ENCODE measurements around the gene CCDC9B.

CCDC9B gene

DNA sequence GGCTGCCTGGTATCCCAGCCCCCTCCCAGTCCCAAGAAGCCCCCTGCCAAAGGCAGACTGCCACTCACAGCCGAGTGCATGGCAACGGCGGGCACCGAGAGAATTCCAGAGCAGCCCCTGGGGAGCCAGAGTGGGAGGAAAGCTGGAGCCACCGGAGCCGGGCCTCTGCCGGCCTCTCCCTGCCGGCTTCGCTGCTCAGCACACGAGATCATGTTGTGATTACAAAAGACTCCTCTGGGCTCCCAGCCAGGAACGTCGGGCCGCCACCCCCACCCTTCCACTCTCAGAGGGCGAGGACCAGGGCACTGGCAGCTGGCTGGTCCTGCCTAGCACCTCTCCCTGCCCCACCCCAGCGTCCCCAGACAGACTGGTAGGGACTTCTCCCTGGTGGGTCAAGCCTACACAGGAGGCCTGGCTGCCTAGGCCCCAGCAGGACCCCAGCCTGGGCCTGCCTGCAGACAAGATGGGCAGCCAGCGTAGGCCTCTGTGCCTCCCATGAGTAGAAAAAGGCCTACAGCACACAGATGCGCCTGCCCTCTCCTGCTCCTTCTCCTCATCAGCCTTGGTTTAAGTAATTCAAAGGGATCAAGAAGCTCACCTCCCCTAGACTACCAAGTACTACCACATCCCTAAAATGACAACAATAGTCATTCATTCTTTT, at the start of gene CCDC9B:
TSS of gene CCDC9B (minus strand) at position 200 of the 661 bp plus-strand sequence. CDS start at position 80, 120 bp downstream.
- peak; percentile 88 for DNase-seq (ENCODE audit: low spot score)

DNA sequence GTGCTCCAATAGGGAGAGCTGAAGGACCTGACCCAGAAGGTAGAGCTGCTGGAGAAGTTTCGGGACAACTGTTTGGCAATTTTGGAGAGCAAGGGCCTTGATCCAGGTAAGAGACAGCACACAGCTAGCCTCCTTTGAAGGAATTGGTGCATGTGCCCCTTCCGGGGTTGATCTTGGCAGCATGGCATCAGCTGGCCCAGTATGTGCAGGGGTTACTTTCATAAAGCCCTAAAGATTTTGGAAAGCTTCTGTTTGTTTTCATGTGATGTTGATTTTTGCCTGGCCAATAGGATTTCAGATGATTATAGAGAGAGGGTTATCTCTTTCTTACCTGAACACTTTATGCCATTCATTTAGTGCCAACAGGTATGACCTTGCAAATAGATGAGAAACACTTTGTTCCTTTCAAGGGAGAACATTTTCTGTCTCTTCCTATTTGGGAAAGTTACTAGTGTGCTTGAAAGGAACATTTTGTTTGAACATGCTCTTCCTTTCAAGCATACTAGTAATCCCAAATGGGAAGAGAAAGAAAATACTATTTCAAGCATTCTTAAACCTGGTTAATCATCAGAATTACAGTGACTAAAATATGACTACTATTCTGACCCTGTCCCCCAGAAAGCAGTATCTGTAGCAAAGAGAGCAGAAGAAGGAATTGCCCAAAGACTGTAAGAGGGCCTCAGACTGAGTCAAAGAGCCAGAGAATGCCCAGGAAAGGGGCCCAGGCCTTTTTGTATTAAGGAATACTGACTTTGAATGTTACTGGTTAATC, 49.3 kb upstream of the CCDC9B start:
- no peak for DNase-seq (ENCODE audit: low spot score)

DNA sequence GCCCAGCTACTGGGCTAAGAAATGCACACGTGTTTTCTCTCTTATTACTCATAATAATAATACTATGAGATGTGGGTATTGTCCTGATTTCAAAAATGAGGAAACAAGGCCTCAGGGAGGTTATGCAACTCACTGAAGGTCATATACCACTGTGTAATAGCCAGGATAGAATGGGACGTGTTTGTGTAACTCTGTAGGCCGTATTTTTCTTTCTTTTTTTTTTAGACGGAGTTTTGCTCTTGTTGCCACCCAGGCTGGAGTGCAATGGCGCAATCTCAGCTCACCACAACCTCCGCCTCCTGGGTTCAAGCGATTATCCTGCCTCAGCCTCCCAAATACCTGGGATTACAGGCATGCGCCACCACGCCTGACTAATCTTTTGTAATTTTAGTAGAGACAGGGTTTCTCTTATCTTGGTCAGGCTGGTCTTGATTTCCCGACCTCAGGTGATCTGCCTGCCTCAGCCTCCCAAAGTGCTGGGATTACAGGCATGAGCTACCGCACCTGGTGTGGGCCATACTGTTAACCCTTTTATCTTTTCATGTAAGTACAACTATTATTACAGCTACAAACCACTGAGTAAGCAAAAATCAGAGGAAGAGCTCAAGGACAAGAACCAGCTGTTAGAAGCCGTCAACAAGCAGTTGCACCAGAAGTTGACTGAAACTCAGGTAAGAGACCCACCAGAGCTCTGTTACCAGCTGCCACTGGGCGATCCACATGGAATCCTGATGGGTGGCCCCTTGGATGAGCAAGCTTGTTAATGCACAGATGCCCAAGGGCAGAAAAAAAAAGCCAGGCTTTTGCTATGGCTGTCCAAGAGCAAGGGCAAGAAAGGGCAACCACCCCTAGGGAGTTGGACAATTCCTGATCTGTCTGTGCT, 48.4 kb upstream of the CCDC9B start:
- DNase-seq (ENCODE audit: low spot score): no peak

DNA sequence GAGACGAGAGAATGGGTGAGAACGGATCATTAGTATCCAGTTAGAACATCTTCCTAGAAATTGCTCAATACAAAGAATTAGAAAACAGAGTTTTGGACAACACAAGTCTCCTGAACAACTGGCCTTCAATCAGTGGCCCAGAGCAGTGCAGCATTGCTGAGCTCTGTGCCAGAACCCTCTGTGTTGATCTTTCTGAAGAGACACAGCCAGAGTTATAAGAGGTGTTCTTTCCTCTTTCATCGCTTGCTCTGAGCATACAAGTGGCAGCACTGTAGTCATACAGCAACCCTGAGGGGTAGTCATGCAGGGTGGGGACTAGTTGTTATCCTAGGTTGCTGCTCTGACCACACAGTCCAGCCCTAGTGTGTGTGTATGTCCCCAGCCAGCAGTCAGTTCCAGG, 45.7 kb upstream of the CCDC9B start:
- no peak for DNase-seq (ENCODE audit: low spot score)

DNA sequence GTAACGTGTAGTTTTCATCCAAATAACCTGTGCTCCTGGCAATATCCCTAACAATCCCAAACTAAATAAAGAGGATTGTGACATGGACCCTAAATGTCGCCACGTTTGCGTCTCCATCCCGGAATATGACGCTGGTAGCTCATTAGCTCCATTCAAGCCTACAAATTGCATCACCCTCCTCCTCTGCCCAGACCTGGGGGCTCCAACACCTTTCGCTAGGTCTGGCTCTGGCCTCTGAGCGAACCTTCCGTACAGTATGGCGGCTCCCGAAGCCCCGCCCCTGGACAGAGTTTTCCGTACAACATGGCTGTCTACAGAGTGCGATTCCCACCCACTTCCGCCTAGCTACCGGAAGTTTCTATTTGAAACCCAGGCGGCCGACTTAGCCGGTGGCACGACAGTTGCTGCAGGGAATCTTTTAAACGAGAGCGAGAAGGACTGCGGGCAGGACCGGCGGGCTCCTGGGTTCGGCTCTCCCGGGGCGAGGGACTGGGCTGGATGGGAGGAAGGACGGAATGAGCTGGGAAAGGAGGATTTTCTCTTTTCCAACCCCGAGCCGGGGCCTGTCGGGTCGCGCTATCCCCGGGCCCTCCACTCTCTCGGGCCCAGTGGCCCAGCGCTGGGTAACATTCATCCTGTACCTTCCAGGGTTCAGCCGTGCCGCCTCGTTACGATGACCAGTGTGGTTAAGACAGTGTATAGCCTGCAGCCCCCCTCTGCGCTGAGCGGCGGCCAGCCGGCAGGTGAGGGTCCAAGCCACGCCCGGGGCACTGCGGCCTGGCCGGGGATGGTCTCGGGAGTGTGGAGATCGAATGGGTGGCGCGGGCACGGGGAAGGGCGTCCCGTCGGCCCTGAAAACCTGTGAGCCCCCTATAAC, 42.1 kb upstream of the CCDC9B start, which contains the start of gene KNSTRN:
TSS of gene KNSTRN (plus strand) at position 142 of the 877 bp plus-strand sequence. CDS start at position 257, 115 bp downstream.
- DNase-seq (ENCODE audit: low spot score): peak; percentile 80

DNA sequence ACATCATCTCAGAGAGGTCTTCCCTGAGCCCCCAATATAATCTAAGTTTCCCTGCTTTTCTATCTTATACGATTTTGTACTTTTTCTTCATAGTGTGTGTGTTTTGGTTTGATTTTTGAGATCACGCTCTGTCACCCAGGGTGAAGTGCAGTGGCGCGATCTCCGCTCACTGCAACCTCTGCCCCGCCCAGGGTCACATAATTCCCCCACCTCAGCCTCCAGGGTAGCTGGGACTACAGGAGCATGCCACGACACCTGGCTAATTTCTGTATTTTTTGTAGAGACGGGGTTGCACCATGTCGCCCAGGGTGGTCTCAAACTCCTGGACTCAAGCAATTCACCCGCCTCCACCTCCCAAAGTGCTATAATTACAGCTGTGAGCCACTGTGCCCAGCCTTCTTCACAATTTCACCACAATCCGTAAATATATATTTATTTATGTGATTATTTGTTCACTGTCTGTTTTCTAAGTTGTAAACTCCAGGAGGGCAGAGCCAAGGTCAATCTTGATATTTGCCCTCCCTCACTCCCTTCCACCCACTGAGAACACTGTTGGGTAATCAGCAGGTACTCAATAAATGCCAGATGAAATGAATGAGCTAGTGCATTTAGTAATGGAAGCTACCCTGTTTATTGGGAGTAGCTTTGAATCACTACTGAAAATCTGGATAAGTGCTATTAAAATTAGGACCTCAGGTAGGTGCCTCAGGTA, 41.2 kb upstream of the CCDC9B start:
- DNase-seq (ENCODE audit: low spot score): no peak

DNA sequence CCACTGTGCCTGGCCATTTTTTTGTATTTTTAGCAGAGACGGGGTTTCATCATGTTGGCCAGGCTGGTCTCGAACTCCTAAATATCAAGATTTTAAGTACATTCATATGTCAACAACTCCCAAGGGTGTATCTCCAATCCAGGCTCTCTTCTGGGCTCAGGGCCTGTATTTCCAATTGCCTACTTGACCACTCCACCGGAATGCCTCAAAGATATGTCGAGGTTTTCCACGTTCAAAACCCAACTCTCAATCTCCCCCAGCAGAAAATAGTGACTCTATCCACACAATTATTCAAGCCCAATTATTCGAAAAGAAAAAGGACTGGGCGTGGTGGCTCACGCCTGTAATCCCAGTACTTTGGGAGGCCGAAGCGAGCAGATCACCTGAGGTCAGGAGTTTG, 39.9 kb upstream of the CCDC9B start:
- DNase-seq (ENCODE audit: low spot score): no peak

DNA sequence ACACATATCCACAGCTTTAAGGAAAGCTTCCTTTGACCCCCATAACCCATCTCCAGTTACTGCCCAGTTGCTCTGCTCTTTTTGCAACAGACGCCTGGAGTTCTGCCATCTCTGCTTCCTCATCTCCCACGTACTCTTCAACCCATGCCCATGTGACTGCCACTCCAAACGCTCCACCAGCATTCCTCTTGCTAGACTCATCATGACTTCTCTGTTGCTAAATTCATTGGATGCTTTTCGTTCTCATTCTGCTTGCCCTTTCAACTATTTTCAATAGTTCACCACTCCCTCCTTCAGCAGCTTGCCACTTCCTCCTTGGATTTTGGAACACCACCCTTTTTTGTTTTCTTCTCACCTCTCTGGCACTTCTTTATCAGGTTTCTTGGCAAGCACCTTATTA, 39.1 kb upstream of the CCDC9B start:
- no peak for DNase-seq (ENCODE audit: low spot score)

DNA sequence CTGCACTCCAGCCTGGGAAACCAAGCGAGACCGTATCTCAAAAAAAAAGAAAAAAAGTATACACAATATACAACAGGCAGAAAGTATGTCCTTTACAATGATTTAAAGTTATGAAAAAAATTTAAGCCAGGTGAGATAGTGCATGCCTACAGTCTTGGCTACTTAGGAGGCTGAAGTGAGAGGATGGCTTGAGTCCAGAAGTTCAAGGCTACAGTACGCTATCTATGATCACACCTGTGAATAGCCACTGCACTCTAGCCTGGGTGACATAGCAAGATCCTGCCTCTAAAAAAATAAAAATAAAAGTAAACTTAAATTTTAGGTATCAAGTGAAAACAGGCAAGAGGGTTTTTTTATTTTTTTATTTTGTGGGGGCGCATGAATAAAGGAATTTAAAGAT, 38.6 kb upstream of the CCDC9B start:
- DNase-seq (ENCODE audit: low spot score): no peak

DNA sequence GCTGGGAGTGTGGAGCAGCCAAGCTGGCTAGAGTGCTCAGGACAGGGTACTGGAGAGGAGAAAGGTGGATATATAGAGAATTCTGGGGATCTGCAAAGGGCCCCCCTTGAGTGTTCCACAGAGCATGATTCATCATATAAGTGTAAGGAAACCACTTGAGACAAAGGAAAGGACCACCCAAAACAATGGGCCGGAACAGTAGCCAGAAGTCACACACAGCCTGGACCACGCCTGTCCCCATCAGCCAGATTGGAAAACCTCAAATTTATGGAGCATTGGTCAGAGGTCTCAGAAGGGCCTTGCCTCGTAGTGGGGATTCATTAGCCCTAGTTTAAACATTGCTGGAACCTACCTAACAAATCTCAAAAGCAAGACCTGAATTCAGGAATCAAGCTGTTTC, 36.9 kb upstream of the CCDC9B start:
- no peak for DNase-seq (ENCODE audit: low spot score)

DNA sequence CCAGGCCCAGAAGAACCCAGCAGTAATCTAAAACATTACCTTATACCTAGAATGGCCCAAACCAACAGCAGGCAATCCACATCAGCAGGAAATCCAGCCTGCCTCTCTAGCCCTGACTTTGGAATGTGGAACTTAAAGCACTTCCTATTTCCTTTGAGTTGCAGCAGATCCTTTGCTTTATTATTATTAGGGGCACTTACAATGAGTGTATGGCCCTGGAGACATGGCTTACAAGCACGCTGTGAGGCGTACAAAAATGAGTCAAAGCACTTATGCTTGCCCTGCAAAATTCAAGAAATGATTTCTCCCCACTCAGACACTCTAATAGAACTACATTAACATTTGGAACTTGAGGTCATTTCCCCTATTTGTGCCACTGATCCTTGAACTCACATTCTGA, 32.2 kb upstream of the CCDC9B start:
- no peak for DNase-seq (ENCODE audit: low spot score)

DNA sequence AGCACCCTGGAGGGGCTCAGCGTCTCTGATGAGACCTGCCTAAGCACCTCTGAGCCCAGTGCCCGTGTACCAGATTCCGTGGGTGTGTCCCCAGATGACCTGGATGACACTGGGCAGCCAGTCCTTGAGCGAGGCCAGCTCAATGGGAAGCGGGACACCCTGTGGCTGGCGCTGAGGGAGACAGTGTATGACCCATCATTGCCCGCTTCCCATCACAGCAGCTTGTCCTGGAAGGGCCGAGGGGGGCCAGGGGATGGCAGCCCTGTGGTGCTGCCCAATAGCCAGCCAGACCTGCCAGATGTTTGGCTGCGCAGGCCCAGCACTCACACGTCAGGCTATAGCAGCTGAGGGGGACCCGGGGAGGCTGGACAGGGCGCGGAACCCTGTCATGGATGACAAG, 29.2 kb upstream of the CCDC9B start:
- no peak for DNase-seq (ENCODE audit: low spot score)

DNA sequence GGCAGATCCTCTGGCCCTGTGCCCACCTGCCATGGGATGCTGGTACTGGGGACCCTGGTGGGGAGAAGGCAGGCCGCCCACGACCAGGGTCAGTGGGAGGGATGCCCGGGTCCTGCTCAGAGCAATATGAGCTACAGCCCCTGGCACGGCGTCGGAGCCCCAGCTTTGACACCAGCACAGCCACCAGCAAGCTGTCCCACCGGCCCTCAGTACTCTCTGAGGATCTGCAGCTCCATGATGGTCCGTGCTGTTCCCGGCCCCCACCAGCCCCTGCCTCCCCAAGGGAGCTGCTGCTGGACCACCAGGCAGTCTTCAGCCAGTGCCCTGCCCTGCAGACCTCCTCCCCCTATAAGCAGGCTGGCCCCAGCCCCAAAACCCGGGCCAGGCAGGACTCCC, 28.7 kb upstream of the CCDC9B start:
- no peak for DNase-seq (ENCODE audit: low spot score)

DNA sequence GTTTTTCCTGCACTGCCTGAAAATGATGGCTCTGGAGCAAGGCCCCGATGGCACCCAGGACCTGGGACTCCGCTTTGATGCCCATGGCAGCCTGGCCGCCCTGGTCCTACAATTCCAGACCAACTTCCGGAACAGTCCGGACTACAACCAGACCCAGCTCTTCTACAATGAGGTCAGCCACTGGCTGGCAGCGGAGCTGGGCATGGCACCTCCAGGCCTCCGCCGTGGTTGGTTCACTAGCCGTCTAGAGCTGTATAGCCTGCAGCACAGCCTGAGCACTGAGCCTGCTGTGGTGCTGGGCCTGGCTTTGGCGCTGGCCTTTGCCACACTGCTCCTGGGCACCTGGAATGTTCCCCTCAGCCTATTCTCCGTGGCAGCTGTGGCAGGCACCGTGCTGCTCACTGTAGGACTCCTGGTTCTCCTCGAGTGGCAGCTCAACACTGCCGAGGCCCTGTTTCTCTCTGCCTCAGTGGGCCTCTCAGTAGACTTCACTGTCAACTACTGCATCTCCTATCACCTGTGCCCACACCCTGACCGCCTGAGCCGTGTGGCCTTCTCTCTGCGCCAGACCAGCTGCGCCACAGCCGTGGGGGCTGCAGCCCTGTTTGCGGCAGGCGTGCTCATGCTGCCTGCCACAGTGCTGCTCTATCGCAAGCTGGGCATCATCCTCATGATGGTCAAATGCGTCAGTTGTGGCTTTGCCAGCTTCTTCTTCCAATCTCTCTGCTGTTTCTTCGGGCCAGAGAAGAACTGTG, 28.2 kb upstream of the CCDC9B start:
- DNase-seq (ENCODE audit: low spot score): no peak

DNA sequence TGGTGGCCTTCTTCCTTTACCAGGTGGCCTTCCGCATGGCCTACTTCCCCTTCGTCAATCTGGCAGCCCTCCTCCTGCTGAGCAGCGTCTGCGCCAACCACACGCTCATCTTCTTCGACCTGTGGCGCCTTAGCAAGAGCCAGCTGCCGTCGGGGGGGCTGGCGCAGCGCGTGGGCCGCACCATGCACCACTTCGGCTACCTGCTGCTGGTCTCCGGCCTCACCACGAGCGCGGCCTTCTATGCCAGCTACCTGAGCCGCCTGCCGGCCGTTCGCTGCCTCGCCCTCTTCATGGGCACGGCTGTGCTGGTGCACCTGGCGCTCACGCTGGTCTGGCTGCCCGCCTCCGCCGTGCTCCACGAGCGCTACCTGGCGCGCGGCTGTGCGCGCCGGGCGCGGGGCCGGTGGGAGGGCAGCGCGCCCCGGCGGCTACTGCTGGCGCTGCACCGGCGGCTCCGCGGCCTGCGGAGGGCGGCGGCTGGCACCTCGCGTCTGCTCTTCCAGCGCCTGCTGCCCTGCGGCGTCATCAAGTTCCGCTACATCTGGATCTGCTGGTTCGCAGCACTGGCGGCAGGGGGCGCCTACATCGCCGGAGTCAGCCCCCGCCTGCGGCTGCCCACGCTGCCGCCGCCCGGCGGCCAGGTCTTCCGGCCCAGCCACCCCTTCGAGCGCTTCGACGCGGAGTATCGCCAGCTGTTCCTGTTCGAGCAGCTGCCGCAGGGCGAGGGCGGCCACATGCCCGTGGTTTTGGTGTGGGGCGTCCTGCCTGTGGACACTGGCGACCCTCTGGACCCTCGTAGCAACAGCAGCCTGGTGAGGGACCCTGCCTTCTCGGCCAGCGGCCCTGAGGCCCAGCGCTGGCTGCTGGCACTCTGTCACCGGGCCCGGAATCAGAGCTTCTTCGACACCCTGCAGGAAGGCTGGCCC, 27.2 kb upstream of the CCDC9B start:
- peak; percentile 89 for DNase-seq (ENCODE audit: low spot score)

DNA sequence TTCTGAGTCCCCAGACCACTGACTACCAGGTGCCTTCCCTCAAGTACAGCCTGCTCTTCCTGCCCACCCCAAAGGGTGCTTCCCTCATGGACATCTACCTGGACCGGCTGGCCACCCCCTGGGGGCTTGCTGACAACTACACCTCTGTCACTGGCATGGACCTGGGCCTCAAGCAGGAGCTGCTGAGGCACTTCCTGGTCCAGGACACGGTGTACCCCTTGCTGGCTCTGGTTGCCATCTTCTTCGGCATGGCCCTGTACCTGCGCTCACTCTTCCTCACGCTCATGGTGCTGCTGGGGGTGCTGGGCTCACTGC, 26.6 kb upstream of the CCDC9B start:
- DNase-seq (ENCODE audit: low spot score): no peak

DNA sequence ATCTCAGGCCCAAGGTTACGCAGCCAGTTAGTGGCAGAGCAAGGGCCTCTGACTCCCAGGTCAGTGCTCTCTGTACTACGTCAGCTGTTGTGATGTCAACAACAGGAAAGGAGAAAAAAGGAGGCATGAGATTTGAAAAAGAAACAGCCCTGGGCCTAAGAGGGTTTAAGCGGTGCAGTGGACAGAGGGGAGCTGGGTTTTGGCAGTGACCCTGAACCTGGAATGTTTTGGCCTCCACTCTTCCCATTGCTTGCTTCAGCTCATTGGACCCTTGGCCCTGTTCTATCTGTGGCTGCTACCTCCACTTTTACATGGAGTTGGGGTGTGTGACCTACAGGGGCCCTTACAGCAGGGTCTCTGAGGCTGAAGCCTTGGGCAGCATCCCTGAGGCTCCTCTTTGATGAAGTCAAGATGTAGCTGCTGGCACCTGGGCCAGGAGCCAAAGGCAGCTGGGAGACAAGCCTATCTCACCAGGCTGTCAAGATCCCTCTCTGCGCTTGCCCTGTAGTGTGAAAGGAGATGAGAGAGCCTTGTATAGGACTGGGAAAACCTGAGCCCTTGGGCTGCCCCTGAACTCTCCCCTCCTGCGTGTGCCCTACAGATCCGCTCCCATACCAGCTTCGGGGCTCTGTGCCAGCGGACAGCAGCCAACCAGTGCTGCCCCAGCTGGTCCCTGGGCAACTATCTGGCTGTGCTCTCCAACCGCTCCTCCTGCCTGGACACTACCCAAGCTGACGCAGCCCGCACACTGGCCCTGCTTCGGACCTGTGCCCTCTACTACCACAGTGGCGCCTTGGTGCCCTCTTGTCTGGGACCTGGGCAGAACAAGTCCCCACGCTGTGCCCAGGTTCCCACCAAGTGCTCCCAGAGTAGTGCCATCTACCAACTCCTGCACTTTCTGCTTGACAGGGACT, 26.0 kb upstream of the CCDC9B start:
- no peak for DNase-seq (ENCODE audit: low spot score)
